ENCODE measurements around the gene SLIT3.

SLIT3 gene

DNA sequence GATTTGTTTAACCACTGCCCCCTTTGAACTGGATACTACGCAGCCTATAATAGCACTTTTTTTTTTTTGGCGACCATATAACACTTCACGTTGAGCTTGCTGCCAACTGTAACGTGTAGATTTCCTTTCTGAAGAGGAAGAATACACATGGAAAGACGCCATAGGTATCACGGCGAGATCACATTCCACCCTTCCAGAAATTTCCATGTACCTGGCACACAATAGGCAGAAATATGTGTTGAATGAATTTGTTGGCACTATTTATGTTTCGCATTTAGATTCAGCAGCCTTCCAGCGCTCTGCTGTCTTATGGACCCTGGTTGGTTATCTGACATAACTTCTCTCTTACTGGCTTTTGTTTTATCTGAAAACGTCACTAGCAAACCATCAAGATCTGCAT, 250.3 kb downstream of the SLIT3 start:
- DNase-seq (ENCODE audit: low read depth): no peak
- TF ChIP-seq, protein P1, sequence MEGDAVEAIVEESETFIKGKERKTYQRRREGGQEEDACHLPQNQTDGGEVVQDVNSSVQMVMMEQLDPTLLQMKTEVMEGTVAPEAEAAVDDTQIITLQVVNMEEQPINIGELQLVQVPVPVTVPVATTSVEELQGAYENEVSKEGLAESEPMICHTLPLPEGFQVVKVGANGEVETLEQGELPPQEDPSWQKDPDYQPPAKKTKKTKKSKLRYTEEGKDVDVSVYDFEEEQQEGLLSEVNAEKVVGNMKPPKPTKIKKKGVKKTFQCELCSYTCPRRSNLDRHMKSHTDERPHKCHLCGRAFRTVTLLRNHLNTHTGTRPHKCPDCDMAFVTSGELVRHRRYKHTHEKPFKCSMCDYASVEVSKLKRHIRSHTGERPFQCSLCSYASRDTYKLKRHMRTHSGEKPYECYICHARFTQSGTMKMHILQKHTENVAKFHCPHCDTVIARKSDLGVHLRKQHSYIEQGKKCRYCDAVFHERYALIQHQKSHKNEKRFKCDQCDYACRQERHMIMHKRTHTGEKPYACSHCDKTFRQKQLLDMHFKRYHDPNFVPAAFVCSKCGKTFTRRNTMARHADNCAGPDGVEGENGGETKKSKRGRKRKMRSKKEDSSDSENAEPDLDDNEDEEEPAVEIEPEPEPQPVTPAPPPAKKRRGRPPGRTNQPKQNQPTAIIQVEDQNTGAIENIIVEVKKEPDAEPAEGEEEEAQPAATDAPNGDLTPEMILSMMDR (conservative IDR thresholded peaks at IDR 0.05; ENCODE audit: low read depth, low read length): no peak
- no peak overlapping the region for H3K4me3 ChIP-seq (ENCODE audit: low read length)

DNA sequence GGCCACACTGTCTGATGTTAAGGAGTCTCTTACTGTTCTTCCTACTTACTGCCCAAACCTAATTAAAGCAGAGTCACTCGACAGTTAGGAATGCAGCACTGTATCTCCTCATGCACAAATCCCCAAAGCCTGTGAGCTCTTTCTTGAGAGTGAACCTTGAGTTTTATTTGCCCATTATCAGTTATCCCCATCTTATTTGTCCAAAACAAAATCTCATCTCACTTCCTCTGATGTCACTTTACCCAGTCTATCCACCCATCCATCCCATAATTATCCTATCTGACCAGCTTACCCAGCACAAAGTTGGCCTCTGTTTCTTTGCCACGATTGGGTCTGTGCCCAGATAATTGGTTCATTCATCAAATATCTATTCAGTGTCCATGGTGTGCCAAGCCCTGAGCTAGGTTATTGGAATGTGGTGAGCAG, 250.8 kb downstream of the SLIT3 start:
- TF ChIP-seq, protein P1 (conservative IDR thresholded peaks at IDR 0.05; ENCODE audit: low read depth, low read length): no peak
- DNase-seq (ENCODE audit: low read depth): no peak
- H3K4me3 ChIP-seq (ENCODE audit: low read length): no peak overlapping the region

DNA sequence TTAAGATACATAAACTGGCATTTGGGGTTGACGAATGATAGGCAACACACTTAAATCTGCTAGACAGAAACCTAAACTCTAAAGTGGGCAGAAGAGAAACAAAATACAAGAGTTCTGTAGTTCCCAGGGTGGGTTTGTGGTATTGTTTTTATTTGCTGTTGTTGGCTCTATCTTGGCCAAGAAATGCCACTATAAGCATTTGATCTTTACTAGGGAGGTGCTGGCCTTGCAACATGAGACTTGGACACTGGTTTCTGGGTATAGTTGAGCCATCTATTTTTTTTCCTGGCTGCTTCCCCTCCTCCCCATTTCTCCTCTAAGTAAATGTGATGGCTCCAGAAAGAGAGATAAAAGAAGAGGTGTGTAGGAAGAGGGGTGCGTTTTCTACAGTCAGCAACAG, 251.2 kb downstream of the SLIT3 start:
- TF ChIP-seq, protein P1 (conservative IDR thresholded peaks at IDR 0.05; ENCODE audit: low read depth, low read length): no peak
- DNase-seq (ENCODE audit: low read depth): no peak

DNA sequence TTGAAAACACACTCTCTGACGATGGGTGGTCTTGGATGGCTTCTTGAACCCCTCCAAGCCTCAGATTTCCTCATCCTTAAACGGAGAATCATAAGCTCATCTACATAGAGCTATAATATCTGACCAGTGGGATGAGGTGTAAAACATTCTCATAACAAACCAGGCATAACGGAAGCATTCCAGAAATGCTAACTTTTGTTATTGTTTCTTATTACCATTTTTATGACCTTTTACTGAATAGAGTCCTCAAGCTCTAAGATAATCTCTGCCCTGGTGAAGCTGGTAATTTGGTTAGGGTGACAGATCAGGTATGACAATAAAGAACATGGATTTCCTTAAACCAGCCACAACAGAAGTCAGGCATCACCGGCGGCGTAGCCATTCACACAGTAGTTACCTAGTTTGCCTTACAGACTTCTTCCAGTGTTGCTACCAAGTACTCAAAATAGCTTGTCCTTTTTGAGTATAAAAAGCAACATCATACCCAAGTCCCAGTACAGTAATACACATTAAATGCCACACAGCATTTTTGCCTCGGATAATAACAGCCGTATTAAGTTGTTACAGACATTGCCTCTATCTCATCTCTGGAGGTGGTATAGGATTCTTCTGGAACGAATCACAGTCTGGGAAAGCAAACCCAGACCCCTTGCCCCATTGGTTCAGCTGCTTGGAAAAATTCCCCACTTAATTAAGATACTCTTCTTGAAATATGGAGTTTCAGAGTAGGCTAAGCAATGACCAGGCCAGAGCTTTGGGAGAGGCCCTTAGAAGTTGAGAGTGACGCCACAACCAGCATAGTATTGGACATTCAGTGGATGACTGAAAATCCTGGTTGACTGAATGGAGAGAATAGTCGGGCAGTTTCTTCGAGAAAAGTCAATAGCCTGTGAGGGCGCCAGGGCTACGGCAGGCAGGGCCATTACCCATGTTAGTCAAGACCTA, 252.5 kb downstream of the SLIT3 start:
- DNase-seq (ENCODE audit: low read depth): no peak
- no peak overlapping the region for H3K4me3 ChIP-seq (ENCODE audit: low read length)
- TF ChIP-seq, protein P1 (conservative IDR thresholded peaks at IDR 0.05; ENCODE audit: low read depth, low read length): no peak

More for the DNA sequence above, 251.2 kb downstream of the SLIT3 start:
- H3K4me3 ChIP-seq (ENCODE audit: low read length): no peak overlapping the region

DNA sequence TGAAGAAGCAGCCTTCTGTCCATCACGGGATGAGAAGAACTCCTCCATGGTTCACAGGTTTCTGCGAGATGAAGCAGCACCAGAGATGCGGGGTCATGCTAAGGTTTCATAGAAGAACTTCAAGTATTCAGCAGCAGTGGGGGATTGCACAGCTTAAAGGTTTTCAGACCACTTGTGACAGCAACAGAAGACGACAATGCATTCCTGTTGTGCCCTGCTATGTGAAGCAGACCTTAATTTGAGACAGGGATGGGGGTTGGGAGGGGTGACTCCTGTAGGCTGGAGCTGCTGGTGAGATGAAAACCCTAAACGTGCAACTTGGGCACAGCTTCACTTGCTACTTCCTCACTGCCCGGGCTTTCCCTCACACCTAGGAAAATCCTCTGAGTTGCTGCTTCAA, 256.0 kb downstream of the SLIT3 start:
- no peak overlapping the region for H3K4me3 ChIP-seq (ENCODE audit: low read length)
- TF ChIP-seq, protein P1 (conservative IDR thresholded peaks at IDR 0.05; ENCODE audit: low read depth, low read length): no peak
- no peak for DNase-seq (ENCODE audit: low read depth)

DNA sequence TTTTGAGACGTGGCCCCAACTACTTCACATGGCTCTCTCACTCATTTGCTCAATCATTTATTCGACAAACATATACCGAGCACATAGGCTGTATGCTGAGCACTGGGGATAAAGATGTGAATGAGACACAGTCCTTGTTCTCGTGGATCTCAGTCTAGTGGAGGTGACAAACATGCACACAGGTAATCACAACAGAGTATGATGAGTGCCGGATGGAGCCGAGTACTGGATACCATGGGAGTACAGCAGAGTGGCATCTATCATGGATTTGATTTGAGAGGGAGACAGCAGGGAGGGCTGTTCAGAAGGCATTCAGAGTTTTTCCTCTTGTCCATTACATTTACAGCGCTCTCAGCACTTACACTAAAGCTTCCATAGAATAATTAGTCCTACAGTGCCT, 259.8 kb downstream of the SLIT3 start:
- DNase-seq (ENCODE audit: low read depth): no peak
- TF ChIP-seq, protein P1 (conservative IDR thresholded peaks at IDR 0.05; ENCODE audit: low read depth, low read length): no peak

DNA sequence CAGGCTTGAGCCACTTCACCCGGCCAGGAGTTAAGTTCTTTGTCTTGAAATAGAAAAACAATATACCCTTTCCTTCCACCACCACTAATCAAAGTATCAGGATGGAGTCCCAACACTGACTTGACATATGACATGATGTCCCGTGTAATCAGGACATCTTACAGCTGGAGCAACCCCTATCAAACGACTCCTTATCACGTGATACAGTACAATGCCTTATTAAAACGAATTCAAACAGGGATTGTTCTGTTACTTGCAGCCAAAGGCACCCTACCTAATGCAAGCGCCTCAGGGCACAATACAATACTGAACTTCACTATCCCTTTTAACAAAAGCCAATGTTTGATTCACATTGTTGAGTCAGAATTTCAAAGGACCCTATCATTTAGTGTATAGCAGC, 261.3 kb downstream of the SLIT3 start:
- TF ChIP-seq, protein P1 (conservative IDR thresholded peaks at IDR 0.05; ENCODE audit: low read depth, low read length): no peak
- DNase-seq (ENCODE audit: low read depth): no peak

More for the DNA sequence above, 259.8 kb downstream of the SLIT3 start:
- H3K4me3 ChIP-seq (ENCODE audit: low read length): no peak overlapping the region

More for the DNA sequence above, 261.3 kb downstream of the SLIT3 start:
- H3K4me3 ChIP-seq (ENCODE audit: low read length): no peak overlapping the region

Measured in retinal pigment epithelial cell (primary cell).